Panc1 (cell line): ENCODE measurements around the gene RSPO4.

ENCODE experiments used
- CTCF ChIP-seq: fragments of 450-650 bp; IDR thresholded peaks from 2 replicates; pipeline ENCODE4 v1.5.1; 2017; ENCODE audit warnings: mild to moderate bottlenecking
- POLR2AphosphoS5 ChIP-seq: IDR thresholded peaks from 2 replicates; pipeline ENCODE4 v1.6.1; 2012; ENCODE audit warnings: mild to moderate bottlenecking, low read depth, low read length, moderate library complexity
- REST ChIP-seq, 2 experiments: IDR thresholded peaks; 2 replicates each; pipeline ENCODE4 v1.6.1; 2011 to 2012; ENCODE audit warnings: low read depth in 2 of 2, control low read depth in 1 of 2, low read length in 1 of 2, mild to moderate bottlenecking in 1 of 2, moderate library complexity in 1 of 2; ENCODE audit not compliant: insufficient read depth in 1 of 2
- SIN3A ChIP-seq: IDR thresholded peaks from 2 replicates; pipeline ENCODE4 v1.6.1; 2012; ENCODE audit warnings: low read depth, mild to moderate bottlenecking, low read length, moderate library complexity, borderline replicate concordance; ENCODE audit not compliant: insufficient read depth

GRCh38 chr20:956330-956951, 45.7 kb downstream of the RSPO4 start:
- TF ChIP-seq CTCF (peak; percentile 94), POLR2AphosphoS5 (no peak), REST (IDR thresholded peaks at IDR 0.05; ENCODE audit: insufficient read depth in 1 of 2, low read depth in 2 of 2, low read length in 1 of 2) (peak in 1 of 2 experiments; percentile 59; a peak in 1 of 4 replicates), SIN3A (no peak)
